ENCODE measurements around the gene SPATA33.
"Not testable (repeated sequence)": the region's sequence is repeated elsewhere in the genome, so short reads cannot be mapped to it uniquely, and the experiment has no call there.

SPATA33 gene

DNA sequence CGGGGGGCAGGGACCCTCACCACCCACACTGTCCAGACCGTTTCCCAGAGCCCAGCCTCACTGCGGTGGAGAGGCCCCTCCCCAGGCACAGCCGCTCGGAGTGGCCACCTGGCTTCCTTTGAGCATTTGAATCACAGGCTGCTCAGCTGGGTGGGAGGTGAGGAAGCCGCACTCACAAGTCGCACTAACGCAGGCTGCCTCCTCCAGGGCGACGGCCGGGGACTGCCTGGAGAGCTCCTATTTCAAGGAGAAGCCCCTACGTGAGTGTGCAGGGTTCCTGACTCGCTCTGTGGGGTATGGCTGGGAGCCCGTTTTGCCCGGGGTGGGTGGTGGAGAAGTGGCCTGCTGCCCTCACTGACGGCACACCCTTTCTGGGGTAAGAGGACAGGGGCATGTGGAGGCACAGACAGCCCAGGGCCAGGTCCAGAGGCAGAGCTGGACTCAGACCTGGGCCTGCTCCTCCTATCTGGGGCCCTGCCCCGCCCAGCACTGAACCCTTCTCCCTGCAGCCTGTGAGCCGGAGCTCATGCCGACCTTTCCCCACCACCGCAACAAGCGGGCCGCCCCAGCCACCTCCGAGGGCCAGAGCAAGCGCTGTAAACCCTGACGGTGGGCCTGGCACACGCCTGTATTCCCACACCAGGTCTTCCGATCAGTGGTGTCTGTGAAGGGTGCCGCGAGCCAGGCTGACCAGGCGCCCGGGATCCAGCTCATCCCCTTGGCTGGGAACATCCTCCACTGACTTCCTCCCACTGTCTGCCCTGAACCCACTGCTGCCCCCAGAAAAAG, 37.6 kb downstream of the SPATA33 start:
- DNase-seq, result no peak

DNA sequence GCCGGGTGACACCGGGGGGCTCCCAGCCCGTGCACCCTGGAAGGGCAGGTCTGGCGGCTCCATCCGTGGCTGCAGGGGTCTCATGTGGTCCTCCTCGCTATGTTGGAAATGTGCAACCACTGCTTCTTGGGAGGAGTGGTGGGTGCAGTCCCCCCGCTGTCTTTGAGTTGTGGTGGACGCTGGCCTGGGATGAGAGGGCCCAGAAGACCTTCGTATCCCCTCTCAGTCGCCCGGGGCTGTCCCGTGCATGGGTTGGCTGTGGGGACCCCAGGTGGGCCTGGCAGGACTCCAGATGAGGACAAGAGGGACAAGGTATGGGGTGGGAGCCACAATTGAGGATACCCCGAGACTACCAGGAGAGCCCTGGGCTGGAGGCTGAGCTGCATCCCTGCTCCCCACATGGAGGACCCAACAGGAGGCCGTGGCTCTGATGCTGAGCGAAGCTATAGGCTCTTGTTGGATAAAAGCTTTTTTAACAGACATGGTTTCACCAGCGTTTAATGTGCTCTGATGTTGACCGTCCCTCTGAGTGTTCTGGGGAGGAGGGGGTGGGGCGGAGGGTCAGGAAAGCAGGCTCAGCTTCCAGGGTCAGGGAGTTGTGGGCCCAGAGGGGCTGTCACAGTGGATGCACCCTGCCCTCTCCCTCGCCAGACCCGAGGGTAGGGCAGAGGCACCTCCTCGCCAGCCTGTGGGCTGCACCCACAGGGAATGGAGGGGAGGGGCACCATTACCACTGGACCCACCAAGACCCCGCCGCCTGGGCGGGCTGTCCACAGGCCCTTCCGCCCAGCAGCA, 38.4 kb downstream of the SPATA33 start:
- DNase-seq, result no peak

DNA sequence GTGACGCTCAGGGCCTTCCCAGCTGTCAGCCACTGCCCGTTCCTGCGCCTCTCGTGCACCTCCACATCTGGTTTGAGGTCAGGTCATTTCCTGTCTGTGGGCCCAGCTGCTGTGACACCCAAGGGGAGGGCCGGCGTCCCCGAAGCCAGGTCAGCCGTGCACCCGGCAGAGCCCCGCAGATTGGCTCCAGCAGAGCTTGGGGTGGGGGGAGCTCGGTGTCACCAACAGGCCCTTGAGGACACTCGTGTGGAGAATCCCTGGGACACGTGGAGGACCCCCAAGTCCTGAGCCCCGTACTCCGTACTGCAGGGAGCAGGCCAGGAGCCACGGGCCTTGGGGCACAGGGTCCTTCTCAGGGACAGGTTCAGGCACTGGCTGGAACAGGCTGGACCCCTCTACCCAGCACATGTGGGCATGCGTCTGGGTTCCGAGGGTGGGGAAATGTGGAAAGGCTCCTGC, 39.1 kb downstream of the SPATA33 start:
- peak; percentile 54 to 57 for DNase-seq

DNA sequence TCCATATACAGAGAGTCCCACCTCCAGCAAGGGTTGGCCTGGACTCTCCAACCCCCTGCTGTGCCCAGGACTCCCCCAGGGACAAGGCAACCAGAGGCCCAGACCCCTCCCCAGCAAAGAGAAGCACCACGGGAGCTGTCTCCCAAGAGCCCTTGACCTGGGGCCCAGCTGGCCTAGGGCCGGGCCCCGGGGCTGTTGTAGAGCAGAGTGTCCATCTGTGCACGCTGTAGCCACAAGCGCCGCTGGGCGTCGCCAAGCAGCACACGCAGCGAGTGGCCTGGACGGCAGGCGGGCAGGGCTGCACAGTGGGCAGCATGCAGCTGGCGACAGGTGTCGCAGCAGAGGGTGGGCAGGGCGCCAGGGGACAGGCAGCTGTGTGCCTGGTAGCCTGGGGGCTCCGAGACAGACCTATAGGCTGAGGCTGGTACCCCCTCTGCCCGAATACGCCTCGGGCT, 39.6 kb downstream of the SPATA33 start:
- DNase-seq, result no peak

- no peak for DNase-seq
Observed at GRCh38 chr16:89697616-89698331, 40.1 kb downstream of the SPATA33 start.

DNA sequence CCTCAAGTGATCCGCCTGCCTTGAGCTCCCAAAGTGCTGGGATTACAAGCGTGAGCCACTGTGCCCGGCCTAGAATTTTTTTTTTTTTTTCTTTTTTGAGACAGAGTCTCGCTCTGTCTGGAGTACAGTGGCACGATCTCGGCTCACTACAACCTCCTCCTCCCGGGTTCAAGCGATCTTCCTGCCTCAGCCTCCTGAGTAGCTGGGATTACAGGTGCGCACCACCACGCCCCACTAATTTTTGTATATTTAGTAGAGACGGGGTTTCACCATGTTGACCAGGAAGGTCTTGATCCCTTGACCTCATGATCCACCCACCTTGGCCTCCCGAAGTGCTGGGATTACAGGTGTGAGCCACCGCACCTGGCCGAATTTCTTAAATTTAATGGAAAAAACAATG, 41.1 kb downstream of the SPATA33 start:
- DNase-seq, result not testable (repeated sequence)

DNA sequence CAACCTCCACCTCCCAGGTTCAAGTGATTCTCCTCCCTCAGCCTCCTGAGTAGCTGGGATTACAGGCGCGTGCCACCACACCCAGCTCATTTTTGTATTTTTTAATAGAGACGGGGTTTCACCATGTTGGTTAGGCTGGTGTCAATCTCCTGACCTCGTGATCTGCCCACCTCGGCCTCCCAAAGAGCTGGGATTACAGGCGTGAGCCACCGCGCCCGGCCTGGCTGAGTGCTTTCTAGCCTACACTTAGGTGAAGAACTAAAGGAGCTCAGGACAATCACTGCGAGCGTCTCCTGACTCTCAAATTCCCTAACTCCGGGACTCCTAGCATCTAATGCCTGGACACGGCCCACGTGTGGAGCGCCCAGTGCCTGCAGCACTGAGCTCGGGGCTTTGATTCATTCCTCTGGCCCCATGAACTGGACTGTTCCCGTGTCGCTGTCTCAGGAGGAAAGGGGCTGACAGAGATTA, 42.0 kb downstream of the SPATA33 start:
- DNase-seq, result not testable (repeated sequence)

GRCh38 chr16:89700100-89700648, 42.5 kb downstream of the SPATA33 start:
- peak; percentile 95 to 97 for DNase-seq

DNA sequence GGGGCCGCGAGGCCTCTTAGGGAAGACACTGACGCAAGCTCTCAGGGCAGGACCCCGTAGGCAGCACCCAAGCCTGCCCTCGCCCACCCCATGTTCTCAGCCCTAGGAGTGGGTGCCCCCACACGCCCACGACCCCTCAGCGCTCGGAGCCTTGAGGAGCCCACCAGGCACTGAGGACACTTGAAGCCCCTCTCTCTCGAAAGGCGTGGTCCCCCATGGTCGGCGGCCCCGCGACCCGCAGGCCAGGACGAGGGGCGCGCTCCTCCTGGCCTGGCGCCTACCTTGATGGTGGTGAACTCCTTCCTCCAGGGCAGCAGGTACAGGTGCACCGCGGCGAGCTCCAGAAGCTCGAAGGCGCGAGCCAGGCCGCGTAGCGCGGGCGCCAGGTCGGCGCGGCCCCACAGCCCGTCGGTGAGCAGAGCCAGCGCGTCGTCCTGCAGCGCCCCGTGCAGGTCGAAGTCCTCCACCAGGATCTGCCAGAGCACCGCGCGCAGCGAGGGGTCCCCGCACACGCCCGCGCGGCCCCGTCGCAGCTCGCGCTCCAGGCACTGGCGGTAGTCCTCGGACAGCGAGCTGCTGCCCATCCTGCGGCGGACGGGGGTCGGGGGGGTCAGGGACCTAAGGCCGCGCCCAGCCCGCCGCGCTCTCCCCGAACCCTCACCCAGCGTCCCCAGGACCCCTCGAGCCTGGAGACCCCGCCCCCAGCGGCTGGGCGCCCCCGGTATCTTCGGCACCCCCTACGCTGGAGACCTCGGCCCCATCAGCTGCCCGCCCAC, 43.2 kb downstream of the SPATA33 start:
- DNase-seq, result peak; percentile 58 to 61

GRCh38 chr16:89701425-89702406, 44.1 kb downstream of the SPATA33 start, which contains the start of gene SPATA2L:
TSS of gene SPATA2L (minus strand) at chr16:89701705. CDS start at chr16:89701232, 473 bp downstream.
- peak; percentile 97 for DNase-seq

- DNase-seq, result no peak
Observed at GRCh38 chr16:89704281-89704680, 46.6 kb downstream of the SPATA33 start.

- no peak for DNase-seq
Observed at GRCh38 chr16:89705006-89705405, 47.4 kb downstream of the SPATA33 start.

GRCh38 chr16:89706518-89707260, 49.1 kb downstream of the SPATA33 start:
- DNase-seq, result no peak

GRCh38 chr16:89707695-89708094, 50.1 kb downstream of the SPATA33 start:
- DNase-seq, result no peak

GRCh38 chr16:89708481-89708931, 50.9 kb downstream of the SPATA33 start:
- DNase-seq, result no peak

- no peak for DNase-seq
Observed at GRCh38 chr16:89709166-89709565, 51.5 kb downstream of the SPATA33 start.

DNA sequence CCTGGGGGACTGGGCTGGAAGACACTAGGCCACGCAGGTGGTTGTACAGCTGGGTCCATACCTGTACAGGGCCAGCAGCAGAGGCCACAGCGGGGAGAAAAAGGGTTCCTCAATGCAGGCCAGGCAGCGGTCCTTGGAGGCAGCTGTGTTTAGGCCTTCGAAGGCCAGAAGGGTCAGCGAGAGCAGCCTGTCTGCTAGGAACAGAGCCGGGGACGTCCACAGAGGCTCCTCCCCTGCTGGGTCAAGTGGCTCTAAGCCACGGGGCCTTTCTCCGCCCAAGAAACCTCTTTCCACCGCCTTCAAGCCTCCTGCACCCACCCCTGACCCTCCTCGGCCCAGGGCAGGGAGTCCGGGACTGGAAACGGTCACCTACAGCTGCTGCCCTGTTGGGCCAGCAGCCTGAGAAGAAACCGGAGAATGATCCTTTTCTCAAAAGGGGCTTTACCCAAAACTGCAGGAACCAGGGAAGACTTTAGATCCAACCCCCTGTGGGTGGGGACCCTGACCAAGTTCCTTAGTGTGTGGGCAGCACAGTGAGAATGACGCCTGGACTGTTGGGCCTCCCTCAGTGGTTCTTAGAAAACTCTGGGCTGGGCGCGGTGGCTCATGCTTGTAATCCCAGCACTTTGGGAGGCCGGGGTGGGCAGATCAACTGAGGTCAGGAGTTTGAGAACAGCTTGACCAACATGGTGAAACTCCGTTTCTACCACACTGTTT, 52.2 kb downstream of the SPATA33 start:
- DNase-seq, result no peak

DNA sequence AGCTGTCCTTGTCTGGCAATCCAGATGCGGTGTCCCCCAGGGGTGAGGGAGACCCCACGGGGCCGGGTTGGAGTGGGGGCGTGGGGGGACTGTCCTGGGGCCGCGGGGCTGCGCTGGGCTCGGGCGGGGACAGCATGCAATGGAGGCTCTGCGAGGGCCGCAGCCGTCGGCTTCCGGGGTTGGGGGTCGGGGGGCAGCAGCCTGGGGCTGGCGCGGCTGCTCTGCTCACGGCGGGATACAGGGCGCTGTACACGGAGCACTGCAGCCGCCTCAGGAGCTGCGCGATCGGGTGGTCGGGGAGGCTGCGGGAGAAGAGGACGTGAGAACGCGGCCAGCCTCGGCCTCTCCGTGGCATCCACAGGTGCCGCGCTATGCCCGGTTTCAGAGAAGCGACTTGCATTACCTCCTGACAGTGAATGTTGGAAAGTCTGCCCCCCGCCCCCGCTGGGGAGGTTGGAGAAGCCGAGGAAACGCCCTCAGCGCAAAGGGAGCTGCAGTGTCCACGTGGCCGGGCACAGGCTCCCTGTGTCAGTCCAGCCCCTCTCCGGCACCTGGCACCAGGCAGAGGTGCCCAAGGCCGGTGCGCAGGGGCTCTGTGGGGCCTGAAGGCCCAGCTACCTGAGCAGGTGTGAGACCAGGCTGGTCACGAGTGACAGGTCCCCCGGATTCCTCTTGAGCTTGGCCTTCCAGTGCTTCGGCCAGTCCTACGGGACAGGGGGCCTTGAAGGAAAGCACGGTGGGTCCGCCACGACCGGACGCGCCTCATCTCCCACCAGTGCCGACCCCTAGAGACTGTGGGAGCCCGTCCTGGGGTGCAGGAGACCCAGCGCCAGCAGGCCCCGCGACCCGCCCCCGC, 53.3 kb downstream of the SPATA33 start:
- no peak for DNase-seq
